H1 (cell line): Measurements from ENCODE around the gene VPS35L. TPM values are rescaled to one million over a fixed set of nuclear protein-coding genes. Genes with fewer than 3 reads are reported as not detected.

Experiments used
- CTCF ChIA-PET: fragments of 300-600 bp; sonication (Branson Sonifier 250); formaldehyde crosslinking; loops from one replicate; lab custom pipeline; 2021; ENCODE audit not compliant: partially characterized antibody; lab: Charles Lee
- POLR2A ChIA-PET: fragments of 300-600 bp; sonication (Branson Sonifier 250); formaldehyde crosslinking; loops from one replicate; lab custom pipeline; 2021; ENCODE audit warnings: inconsistent platforms; ENCODE audit not compliant: partially characterized antibody; lab: Charles Lee
- DNase-seq, 2 experiments: peaks; one replicate each; pipeline versions ENCODE4 v3.0.0 to v3.0.0-alpha.2; 2010 to 2022; ENCODE audit warnings: low spot score in 2 of 2, low read depth in 1 of 2, mixed read lengths in 1 of 2
- FAIRE-seq: peaks from 2 replicates; lab custom pipeline; 2011; peaks lifted over from hg19 to GRCh38; lab: Jason Lieb, UNC
- H2AFZ ChIP-seq: 2 replicates; pipeline ENCODE4 v1.8.1; 2012; ENCODE audit warnings: low read length, inconsistent platforms
- H2AK5ac ChIP-seq: 2 replicates; pipeline ENCODE4 v1.6.1; 2013; ENCODE audit warnings: low read depth, low read length
- H2BK120ac ChIP-seq: replicated peaks from 2 replicates; pipeline ENCODE3; 2013; ENCODE audit warnings: low read depth, low read length, inconsistent platforms
- H2BK12ac ChIP-seq: 2 replicates; pipeline ENCODE4 v1.6.1; 2013; ENCODE audit warnings: low read depth, low read length
- H2BK15ac ChIP-seq: 2 replicates; pipeline ENCODE4 v1.6.1; 2013; ENCODE audit warnings: low read length
- H2BK20ac ChIP-seq: 2 replicates; pipeline ENCODE4 v1.6.1; 2013; ENCODE audit warnings: low read length
- H2BK5ac ChIP-seq: 2 replicates; pipeline ENCODE4 v1.6.1; 2013; ENCODE audit warnings: low read depth, low read length
- H3K14ac ChIP-seq: 2 replicates; pipeline ENCODE4 v1.6.1; 2013; ENCODE audit warnings: inconsistent platforms; ENCODE audit not compliant: insufficient read length
- H3K18ac ChIP-seq: 2 replicates; pipeline ENCODE4 v1.6.1; 2013; ENCODE audit warnings: low read length; ENCODE audit errors: extremely low read depth
- H3K23ac ChIP-seq: 2 replicates; pipeline ENCODE4 v1.6.1; 2013; ENCODE audit warnings: inconsistent platforms; ENCODE audit not compliant: insufficient read length
- H3K23me2 ChIP-seq: 2 replicates; pipeline ENCODE4 v1.6.1; 2013; ENCODE audit warnings: low read depth, low read length
- H3K27ac ChIP-seq: 2 replicates; pipeline ENCODE4 v1.6.1; 2011; ENCODE audit warnings: low read depth, low read length, inconsistent platforms
- H3K27me3 ChIP-seq, 4 experiments: replicated peaks in 1 of 4; 1 replicate in 1 of 4; 2 replicates in 3 of 4; pipeline versions ENCODE4 v1.6.1 to v1.8.1; 2011 to 2013; ENCODE audit warnings: low read length in 3 of 4, mild to moderate bottlenecking in 3 of 4, inconsistent platforms in 2 of 4, mixed read lengths in 2 of 4, moderate library complexity in 1 of 4; ENCODE audit not compliant: control insufficient read depth in 3 of 4, insufficient read depth in 3 of 4; ENCODE audit errors: extremely low read depth in 1 of 4
- H3K36me3 ChIP-seq, 4 experiments: 2 replicates each; pipeline versions ENCODE4 v1.6.1 to v1.8.1; 2011 to 2013; ENCODE audit warnings: mild to moderate bottlenecking in 4 of 4, low read length in 3 of 4, moderate library complexity in 2 of 4, control low read depth in 1 of 4, inconsistent platforms in 1 of 4; ENCODE audit not compliant: insufficient read depth in 4 of 4, control insufficient read depth in 2 of 4
- H3K4ac ChIP-seq: replicated peaks from 2 replicates; pipeline ENCODE3; 2013; ENCODE audit warnings: low read length, low read depth, mixed read lengths, inconsistent platforms; ENCODE audit not compliant: insufficient read length
- H3K4me1 ChIP-seq, 4 experiments: replicated peaks in 1 of 4; 1 replicate in 1 of 4; 2 replicates in 3 of 4; pipeline versions ENCODE4 v1.6.1 to v1.8.1; 2011 to 2013; ENCODE audit warnings: low read length in 3 of 4, inconsistent platforms in 2 of 4, mixed read lengths in 1 of 4; ENCODE audit not compliant: insufficient read depth in 4 of 4, control insufficient read depth in 3 of 4
- H3K4me2 ChIP-seq, 2 experiments: 2 replicates each; pipeline versions ENCODE4 v1.6.1 to v1.8.1; 2011 to 2013; ENCODE audit warnings: low read depth in 2 of 2, low read length in 2 of 2, control low read depth in 1 of 2, inconsistent platforms in 1 of 2, mild to moderate bottlenecking in 1 of 2; ENCODE audit not compliant: insufficient read depth in 1 of 2
- H3K4me3 ChIP-seq, 4 experiments: fragments of 200-600, 300-600 bp in 1 of 4; sonication (generic), shearing (Covaris generic), sonication (Bioruptor Twin) in 1 of 4; 2 replicates each; pipeline versions ENCODE4 v1.5.1 to v1.8.1; 2011 to 2016; ENCODE audit warnings: low read length in 4 of 4, low read depth in 3 of 4, control low read depth in 2 of 4, inconsistent platforms in 2 of 4, mild to moderate bottlenecking in 2 of 4, mixed read lengths in 1 of 4, moderate library complexity in 1 of 4; ENCODE audit not compliant: insufficient read depth in 2 of 4; ENCODE audit errors: extremely low read depth in 1 of 4
- H3K56ac ChIP-seq: replicated peaks from 2 replicates; pipeline ENCODE3; 2013; ENCODE audit warnings: low read depth, mild to moderate bottlenecking, mixed read lengths, low read length, inconsistent platforms; ENCODE audit not compliant: insufficient read length
- H3K79me1 ChIP-seq: 2 replicates; pipeline ENCODE4 v1.6.1; 2013; ENCODE audit warnings: low read depth, low read length, control low read depth
- H3K79me2 ChIP-seq, 2 experiments: 2 replicates each; pipeline versions ENCODE4 v1.6.1 to v1.8.1; 2012 to 2013; ENCODE audit warnings: low read length in 2 of 2, mild to moderate bottlenecking in 2 of 2, inconsistent platforms in 1 of 2; ENCODE audit not compliant: insufficient read depth in 2 of 2, control insufficient read depth in 1 of 2
- H3K9ac ChIP-seq, 4 experiments: replicated peaks in 1 of 4; 1 replicate in 1 of 4; 2 replicates in 3 of 4; pipeline versions ENCODE4 v1.6.1 to v1.8.1; 2011 to 2013; ENCODE audit warnings: low read depth in 3 of 4, low read length in 3 of 4, control low read depth in 2 of 4, mild to moderate bottlenecking in 2 of 4, moderate library complexity in 2 of 4, inconsistent platforms in 1 of 4; ENCODE audit errors: extremely low read depth in 1 of 4
- H3K9me3 ChIP-seq, 2 experiments: 2 replicates each; pipeline versions ENCODE4 v1.6.1 to v1.8.1; 2012 to 2013; ENCODE audit warnings: mild to moderate bottlenecking in 2 of 2, moderate library complexity in 2 of 2, control low read depth in 1 of 2, inconsistent platforms in 1 of 2, low read depth in 1 of 2, low read length in 1 of 2, mixed read lengths in 1 of 2; ENCODE audit not compliant: insufficient read depth in 2 of 2
- H4K20me1 ChIP-seq, 2 experiments: replicated peaks in 1 of 2; 2 replicates each; pipeline versions ENCODE3 to v1.8.1; 2011 to 2013; ENCODE audit warnings: inconsistent platforms in 2 of 2, low read length in 2 of 2, mild to moderate bottlenecking in 1 of 2; ENCODE audit not compliant: insufficient read depth in 2 of 2, control insufficient read depth in 1 of 2
- H4K5ac ChIP-seq: 2 replicates; pipeline ENCODE4 v1.6.1; 2013; ENCODE audit warnings: low read length, low read depth, mixed read lengths, inconsistent platforms; ENCODE audit not compliant: insufficient read length
- H4K8ac ChIP-seq: 2 replicates; pipeline ENCODE4 v1.8.0; 2013; ENCODE audit warnings: mild to moderate bottlenecking, moderate library complexity, low read length, inconsistent platforms; ENCODE audit not compliant: insufficient read depth; ENCODE audit errors: extremely low read depth
- H4K91ac ChIP-seq: replicated peaks from 2 replicates; pipeline ENCODE3; 2013; ENCODE audit warnings: low read length, mixed read lengths, inconsistent platforms; ENCODE audit not compliant: insufficient read length
- ASH2L ChIP-seq: fragments of 200-600, 300-600 bp; sonication (generic); IDR thresholded peaks from one replicate; pipeline ENCODE4 v1.7.1; 2017; ENCODE audit warnings: low read length
- CTBP2 ChIP-seq: IDR thresholded peaks from 2 replicates; pipeline ENCODE4 v1.7.0; 2011; ENCODE audit warnings: borderline replicate concordance, mild to moderate bottlenecking, moderate library complexity, mixed read lengths, low read length; ENCODE audit not compliant: insufficient read depth, insufficient read length
- EGR1 ChIP-seq: IDR thresholded peaks from 2 replicates; pipeline ENCODE4 v1.6.1; 2011; ENCODE audit warnings: low read depth, low read length, borderline replicate concordance
- GABPA ChIP-seq: IDR thresholded peaks from 2 replicates; pipeline ENCODE4 v1.6.1; 2011; ENCODE audit warnings: mild to moderate bottlenecking, low read length, moderate library complexity, borderline replicate concordance; ENCODE audit not compliant: insufficient read depth
- KDM4A ChIP-seq: IDR thresholded peaks from one replicate; pipeline ENCODE4 v1.7.1; 2012; ENCODE audit warnings: low read depth, mild to moderate bottlenecking, moderate library complexity, low read length, inconsistent platforms; ENCODE audit not compliant: severe bottlenecking
- MAX ChIP-seq: IDR thresholded peaks from 2 replicates; pipeline ENCODE4 v1.6.1; 2012; ENCODE audit warnings: inconsistent platforms
- PHF8 ChIP-seq: fragments of 200-600 bp; sonication (generic); conservative IDR thresholded peaks from 2 replicates; pipeline ENCODE4 v1.7.1; 2012; ENCODE audit warnings: low read depth, mild to moderate bottlenecking, inconsistent platforms, low read length, moderate library complexity
- POLR2A ChIP-seq, 2 experiments: IDR thresholded peaks; 1 replicate in 1 of 2; 2 replicates in 1 of 2; pipeline ENCODE4 v1.6.1; 2011; ENCODE audit warnings: low read depth in 2 of 2, low read length in 2 of 2, mild to moderate bottlenecking in 2 of 2; ENCODE audit errors: control extremely low read depth in 1 of 2
- TAF1 ChIP-seq: IDR thresholded peaks from 2 replicates; pipeline ENCODE4 v1.6.1; 2011; ENCODE audit warnings: mild to moderate bottlenecking, low read depth, low read length
- TCF12 ChIP-seq: IDR thresholded peaks from 2 replicates; pipeline ENCODE4 v1.6.1; 2011; ENCODE audit warnings: low read depth, mild to moderate bottlenecking, low read length
- WGBS, 2 experiments: shearing (Covaris generic) in 1 of 2; methylation state at CpG; one replicate each; pipeline versions ENCODE4 v1.1.6 to v1.1.7; 2013 to 2015; ENCODE audit warnings: low lambda C conversion rate in 2 of 2, mixed read lengths in 2 of 2, inconsistent platforms in 1 of 2, low coverage in 1 of 2, missing lambda C conversion rate in 1 of 2; ENCODE audit not compliant: insufficient replicate concordance in 2 of 2, insufficient coverage in 1 of 2, insufficient read length in 1 of 2; ENCODE audit errors: extremely low coverage in 1 of 2, missing lambda C conversion rate in 1 of 2; 5-methylcytosine and 5-hydroxymethylcytosine counted together
- polyA plus RNA-seq, 7 experiments: library from polyadenylated mRNA; depleted of rRNA in 3 of 7; stranded (reverse) in 5 of 7; unstranded in 2 of 7; fragments of >200 nt in 5 of 7; fragments of 200-250 nt in 2 of 7; gene quantifications; 1 replicate in 5 of 7; 2 replicates in 1 of 7; 4 replicates in 1 of 7; pipeline versions ENCODE4 v1.2.1 to v1.2.3, GENCODE V29; 2011 to 2013; ENCODE audit warnings: missing spikeins in 2 of 7, mixed read lengths in 2 of 7
- total RNA-seq: library from RNA; stranded (reverse); fragmentation: NEBNext Ultra II Directional; extraction: Animal tissue kit (Norgen Biotek cat#: 25700); gene quantifications from 2 replicates; pipeline ENCODE4 v1.2.1, GENCODE V29; 2021

VPS35L gene
- total and polyA plus RNA-seq, 2 of the 8 experiments (the other 6 are each of a cell fraction or from before 2014, with no cell fraction given), result 31.5 to 57.1 TPM

- no peak overlapping the region for H3K18ac ChIP-seq
- no peak overlapping the region; the same call in 1 of the 2 replicates for H2BK12ac ChIP-seq
- FAIRE-seq, result no peak
- ChIA-PET CTCF (interaction anchor here (1.2 to 1.9 kb wide), 4 partner anchors 62 to 190 kb away, joined by 3 to 4 read pairs (median 4); no protein-coding TSS in a partner anchor), POLR2A (interaction anchor here (0.6 to 3.3 kb wide), 15 partner anchors 9 to 920 kb away, joined by 3 to 20 read pairs (median 4); no protein-coding TSS in a partner anchor)
- H4K91ac ChIP-seq, result no peak overlapping the region
- H2BK20ac ChIP-seq, result no peak overlapping the region
- DNase-seq, result no peak
- peaks cover 18 to 96% of the 10 kb centered on the region in 2 experiments; a peak in 3 of 4 replicates for H3K79me2 ChIP-seq
- H3K14ac ChIP-seq, result no peak overlapping the region
- no peak overlapping the region for H2AFZ ChIP-seq
- H3K56ac ChIP-seq, result no peak overlapping the region
- peaks cover 32 to 88% (median 51%) of the 10 kb centered on the region in 4 experiments; a peak in 7 of 8 replicates for H3K36me3 ChIP-seq
- H4K8ac ChIP-seq, result no peak overlapping the region
- H4K20me1 ChIP-seq, result peaks cover 39 to 52% of the 10 kb centered on the region in 2 experiments
- H3K4me2 ChIP-seq, result peak overlapping the region; percentile 37 to 40; a peak in 3 of 4 replicates
- H2BK120ac ChIP-seq, result no peak overlapping the region
- H3K23me2 ChIP-seq, result no peaks in the 10 kb centered on the region
- no peak overlapping the region for H3K4ac ChIP-seq
- H3K27ac ChIP-seq, result peak overlapping the region; percentile 48; the same call in 1 of the 2 replicates
- H3K27me3 ChIP-seq, result no peaks in the 10 kb centered on the region
- peaks cover 31% of the 10 kb centered on the region for H3K79me1 ChIP-seq
- TF ChIP-seq MAX, result no peak
- no peak for TF ChIP-seq TAF1
- TF ChIP-seq PHF8, result no peak
- TF ChIP-seq TCF12, result no peak
- no peak for TF ChIP-seq KDM4A
- TF ChIP-seq POLR2A (IDR thresholded peaks at IDR 0.05; ENCODE audit: control extremely low read depth in 1 of 2, low read depth in 2 of 2, low read length in 2 of 2), result no peak
- no peak for TF ChIP-seq EGR1
- no peak for TF ChIP-seq ASH2L
- no peak for TF ChIP-seq GABPA
- TF ChIP-seq CTBP2, result no peak
- H3K4me3 ChIP-seq, result no peak overlapping the region
- 76% methylated on average over 22 of the region's 23 CpGs; no CpG with 5 or more reads in 1 of the 2 experiments for WGBS, 2 experiments
- no peak overlapping the region for H4K5ac ChIP-seq
- H3K23ac ChIP-seq, result no peak overlapping the region
- peak overlapping the region in 1 of 4 experiments; percentile 38; a peak in 2 of 7 replicates for H3K9ac ChIP-seq
- no peaks in the 10 kb centered on the region for H3K9me3 ChIP-seq
- H2BK15ac ChIP-seq, result no peak overlapping the region
- no peak overlapping the region for H2BK5ac ChIP-seq
- H3K4me1 ChIP-seq, result peaks cover 12 to 50% (median 37%) of the 10 kb centered on the region in 4 experiments
- H2AK5ac ChIP-seq, result no peak overlapping the region
Measured at GRCh38 chr16:19710191-19710908, 154.8 kb downstream of the VPS35L start.
